HG03575 (cell line): ENCODE results near the gene MPPED2.

Experiments used
- ATAC-seq: cut with Tn5 transposase; IDR thresholded peaks from one replicate; pipeline ENCODE4 v1.9.1; 2021; ENCODE audit not compliant: unreplicated experiment, insufficient number of reproducible peaks, low FRiP score; ENCODE audit errors: extremely low read depth

MPPED2 gene

DNA sequence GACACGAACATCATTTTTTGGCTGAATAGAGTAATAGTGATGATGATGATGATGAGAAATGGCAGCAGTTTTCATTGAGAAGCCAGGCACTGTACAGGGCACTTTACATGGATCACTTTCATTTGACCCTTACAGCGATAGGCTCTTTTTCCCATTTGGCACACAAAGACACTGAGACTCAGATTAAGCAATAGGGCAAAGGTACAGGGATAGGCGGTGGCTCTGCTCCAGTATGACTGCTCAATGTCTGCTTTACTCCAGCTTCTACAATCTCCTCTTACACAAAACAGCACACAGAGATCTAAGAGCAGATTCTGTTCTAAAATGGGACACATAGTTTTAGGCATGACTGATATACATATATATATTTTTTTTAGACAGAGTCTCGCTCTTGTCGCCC is 40.6 kb downstream of the MPPED2 start:
- ATAC-seq = no peak

DNA sequence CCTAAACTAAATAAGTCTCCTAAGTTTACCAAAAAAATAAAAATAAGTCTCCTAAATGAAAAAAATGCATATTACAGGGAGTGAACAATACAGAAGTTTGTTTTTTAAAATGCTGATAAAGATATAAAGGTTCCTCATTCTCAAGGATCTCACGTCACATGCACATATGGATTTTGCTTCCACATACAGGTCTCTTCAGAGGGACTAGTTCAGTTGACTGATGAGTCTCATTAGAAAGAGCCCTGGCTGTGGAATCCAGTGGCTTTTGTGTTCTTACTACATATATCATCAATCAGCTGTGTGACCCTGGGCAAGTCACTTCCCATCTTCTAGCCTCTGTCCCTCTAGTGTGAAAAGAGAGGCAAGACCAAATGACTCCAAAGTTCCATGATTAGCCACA is 43.1 kb downstream of the MPPED2 start:
- ATAC-seq = no peak

DNA sequence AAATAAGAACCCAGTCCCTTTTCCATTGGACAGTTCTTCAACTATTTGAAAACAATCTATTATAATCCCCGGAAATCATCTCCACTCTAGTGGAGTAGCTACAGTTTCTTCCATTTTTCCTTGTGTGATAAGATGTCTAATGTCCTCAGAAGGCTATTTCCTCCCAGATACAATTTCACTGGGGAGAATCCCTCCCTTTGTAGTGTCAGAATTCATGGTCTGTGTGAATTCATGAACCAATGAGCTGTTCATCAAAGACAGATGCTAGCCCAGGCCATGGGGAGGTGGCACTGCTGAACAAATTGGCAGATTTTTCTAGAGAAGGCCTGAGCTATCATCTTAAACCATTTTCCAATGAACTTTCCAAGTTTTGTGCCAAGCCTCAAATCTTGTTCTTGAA is 45.4 kb downstream of the MPPED2 start:
- ATAC-seq = no peak

DNA sequence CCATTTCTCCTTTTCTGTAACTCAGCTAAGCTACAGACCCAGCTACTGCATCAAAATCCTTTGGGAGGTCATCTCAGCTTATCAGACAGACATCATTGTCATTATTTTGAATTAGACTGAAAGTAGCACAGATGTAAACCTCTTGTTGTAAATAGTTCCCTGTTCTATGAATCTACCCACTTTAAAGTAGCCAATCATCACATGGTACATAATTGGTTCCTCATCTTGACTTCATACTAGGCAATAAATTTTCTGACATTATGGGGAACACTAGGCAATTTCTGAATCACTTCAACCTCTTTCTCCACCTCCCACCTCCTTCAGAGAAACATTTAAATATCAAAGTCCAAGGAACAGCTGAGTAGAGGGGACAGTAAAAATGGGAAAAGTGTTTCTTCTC is 47.9 kb downstream of the MPPED2 start:
- ATAC-seq = no peak

DNA sequence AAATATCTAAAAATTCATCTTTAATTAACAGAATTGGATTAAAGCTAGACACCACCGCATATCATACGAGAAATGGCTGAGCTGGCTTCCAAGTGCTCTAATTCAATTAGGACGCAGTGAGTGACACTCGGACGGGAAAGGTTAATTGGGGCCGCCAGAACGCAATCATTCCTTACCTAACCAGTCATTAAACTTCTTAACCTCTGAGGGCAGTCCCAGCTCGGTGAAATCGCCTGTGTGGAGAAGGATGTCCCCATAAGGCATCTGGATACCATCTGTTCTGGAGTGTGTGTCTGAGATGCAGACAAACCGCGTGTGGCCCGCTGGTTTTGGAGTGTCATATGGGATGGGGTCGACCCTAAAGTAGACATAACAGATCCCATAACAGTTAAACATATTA is 50.3 kb downstream of the MPPED2 start:
- no peak for ATAC-seq

DNA sequence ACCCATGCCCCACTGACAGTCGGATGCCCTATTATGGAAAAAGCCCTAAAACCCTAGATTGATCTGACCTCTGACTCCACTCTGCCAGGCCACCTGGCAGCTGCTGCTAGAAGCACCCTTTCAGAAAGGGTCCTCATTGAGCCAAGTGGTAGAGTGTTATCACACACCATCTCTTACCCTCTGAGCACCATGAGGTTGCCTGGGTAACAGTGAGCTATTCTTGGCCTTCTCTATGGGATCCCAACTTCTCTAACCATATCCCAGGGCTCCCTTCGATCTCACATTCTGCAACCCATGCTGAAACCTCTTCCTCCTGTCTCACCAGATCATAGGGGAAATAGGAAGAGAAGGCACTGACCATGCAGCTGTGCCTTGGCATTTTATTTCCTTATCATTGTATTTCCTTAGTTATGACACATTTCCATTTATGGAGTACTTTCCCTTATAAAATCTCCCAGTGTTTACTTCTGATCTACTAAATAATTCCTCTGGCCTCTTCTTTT is 52.7 kb downstream of the MPPED2 start:
- no peak for ATAC-seq

DNA sequence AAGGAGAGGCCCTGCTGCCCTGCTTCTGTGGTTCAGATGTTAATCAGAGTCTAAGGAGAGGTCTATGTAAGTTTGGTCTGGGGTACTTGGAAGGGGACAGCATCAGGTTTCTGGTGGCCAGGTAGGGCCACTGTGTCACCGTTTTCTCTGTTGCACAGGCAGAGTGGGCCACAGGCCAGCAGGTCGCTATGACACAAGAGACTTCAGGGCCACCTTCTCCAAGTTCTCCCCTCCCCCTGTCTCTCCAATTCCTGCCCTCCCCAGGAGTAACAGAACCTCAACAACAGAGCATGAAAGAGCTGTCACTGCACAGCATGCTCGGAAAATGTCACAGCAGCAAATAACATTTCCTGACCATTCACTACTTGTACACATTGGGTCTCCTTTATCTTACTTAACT is 58.6 kb downstream of the MPPED2 start:
- ATAC-seq = no peak

DNA sequence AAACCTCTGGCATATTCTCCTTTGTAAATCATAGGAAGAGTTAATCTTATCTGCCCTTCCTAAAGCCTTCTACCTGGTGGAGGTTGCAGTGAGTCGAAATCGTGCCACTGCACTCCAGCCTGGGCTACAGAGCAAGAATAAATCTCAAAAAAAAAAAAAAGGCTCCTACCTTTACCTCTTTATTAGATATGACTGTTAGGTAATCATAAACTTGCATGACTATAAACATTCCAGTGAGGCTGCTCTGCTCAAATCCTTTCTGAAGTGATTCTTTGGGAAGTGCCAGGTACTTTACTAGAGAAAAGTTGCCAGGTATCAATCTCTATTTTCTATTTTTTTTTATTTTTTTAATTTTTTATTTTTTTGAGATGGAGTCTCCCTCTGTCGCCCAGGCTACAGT is 59.6 kb downstream of the MPPED2 start:
- ATAC-seq = no peak

DNA sequence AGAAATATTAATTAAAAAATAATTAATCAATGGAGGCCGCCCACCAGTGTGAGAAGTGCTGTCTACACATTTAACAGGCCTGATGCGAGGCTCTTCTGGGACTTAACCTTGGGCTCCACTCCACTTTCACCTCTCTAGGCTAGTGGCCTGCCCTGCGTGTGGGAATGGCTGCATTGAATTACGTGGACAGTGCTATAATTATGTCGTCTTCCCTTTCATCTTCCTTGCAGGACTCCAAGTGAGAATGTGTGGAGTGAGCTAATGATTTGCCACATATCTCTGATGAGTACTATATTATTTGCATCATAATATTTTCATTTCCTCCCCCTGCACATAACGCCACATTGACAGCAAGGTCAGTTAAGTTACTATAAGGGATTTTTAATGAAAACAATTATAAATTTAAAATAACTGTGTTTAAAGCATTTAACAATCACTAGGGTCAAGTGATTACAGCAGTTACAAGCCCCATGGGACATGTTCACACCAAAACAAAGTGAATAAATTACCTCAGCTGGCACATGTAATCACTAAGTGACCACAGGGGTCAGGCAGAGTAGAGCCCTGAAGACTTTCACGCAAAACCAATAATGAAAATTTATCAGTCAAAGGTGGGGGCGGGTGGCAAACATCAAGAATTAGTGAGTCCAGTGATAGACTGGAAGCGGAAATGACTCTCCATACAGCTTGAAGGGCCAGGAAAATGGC is 63.5 kb downstream of the MPPED2 start:
- no peak for ATAC-seq

DNA sequence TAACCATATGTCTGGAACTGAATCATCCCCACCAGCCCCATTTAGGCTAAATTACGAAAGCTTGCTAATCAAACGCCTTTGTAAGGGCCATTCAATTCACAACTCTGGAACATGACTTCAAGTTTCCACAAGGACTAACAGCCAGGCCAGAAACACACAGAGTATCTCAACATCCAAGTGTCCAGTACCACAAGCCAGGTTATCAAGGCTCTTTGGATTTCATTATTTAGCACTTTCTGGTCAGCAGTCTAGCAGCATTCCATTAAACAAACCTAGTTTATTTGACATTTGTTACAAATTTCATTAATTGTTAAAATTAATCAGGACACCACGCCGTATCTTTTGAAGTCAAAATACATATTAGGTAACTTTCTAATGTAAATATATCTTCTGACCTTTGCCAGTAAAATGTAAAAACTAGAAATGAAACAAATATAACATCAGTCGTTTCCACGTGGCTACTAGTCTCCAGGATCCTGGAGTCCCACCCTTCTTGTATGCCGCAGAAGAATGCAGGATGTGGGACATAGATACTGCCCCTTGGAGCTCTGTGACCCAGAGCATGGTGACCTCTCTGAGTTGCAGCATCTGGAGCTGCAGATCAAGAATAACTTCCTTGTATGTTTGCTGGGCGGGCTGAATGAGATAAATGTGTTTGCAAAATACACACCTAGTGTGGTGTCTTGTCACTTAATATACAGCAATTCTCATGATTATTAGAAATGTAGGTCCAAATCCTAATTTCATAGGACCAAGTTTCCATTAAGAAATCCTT is 64.7 kb downstream of the MPPED2 start:
- ATAC-seq = no peak

DNA sequence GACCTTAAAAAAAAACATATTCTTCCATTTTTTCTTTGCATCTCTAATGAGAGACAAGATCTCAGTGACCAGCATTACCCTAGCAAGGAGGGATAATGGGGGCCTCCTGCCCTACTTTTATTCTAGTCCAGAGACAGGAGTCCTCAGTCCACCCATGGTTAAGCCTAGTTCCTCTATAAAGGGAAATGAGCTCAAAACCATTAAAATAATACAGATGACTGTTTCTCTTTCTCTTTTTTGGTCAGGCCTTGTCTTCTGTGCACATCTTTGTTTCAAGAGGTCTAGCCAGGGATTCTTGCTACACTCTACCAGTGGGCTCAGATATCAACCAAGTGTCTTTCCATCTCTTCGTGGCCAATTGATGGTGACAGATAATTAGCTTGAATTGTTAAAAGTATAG is 73.1 kb downstream of the MPPED2 start:
- no peak for ATAC-seq

DNA sequence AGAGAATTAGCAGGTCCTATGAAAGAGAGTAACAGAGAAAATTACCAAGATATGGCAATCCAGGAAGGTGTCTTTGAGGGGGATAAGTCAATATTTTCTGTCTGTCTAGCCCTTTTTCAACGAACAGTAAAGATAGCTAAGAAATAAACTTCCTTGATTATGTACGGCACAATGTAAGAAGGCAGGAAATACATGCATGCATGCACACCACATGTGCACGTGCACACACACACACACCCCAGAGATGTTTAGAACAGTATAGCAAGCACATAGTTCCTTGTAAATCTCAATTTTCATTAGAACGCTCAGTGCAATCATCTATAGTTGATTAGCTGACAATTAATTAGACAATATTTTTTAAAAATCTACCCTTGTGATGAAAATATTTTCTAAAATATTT is 74.7 kb downstream of the MPPED2 start:
- no peak for ATAC-seq

DNA sequence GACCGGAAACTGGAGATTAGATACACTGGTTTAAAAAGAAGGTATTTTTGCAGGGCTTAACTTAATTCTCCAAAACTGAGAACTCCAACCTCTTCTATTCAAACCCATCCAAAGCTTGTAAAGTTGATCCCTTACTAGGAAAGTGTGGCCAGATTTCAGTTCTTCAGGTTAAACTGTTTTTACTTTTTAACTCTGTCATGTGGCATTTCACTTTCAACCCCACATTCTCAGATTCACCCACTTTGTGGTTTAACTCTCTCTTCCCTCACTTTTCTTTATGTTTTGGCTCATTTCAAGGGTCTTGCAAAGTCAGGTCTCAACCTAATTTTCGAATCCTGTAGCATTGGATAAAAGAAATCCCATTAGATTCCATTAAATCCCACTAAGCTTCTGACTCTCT is 75.4 kb downstream of the MPPED2 start:
- no peak for ATAC-seq

DNA sequence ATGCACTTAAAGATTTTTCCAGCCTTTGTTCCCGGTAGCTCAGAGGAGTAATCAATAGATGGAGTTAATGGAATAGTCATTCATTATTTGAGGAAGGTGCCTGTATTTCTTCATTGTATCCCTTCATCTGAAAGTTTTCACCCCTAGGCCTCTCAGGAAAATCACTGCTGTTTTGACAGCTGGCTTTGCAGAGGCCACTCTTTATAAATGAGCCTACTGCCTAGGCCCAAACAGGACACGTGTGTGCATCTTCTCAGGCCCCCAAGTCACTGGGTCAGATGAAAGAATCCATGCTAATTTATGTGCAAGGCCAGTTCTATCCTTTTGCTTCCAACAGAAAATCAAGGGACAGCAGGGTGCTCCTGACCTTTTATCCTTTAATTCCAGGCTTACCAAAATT is 76.8 kb downstream of the MPPED2 start:
- ATAC-seq = no peak

DNA sequence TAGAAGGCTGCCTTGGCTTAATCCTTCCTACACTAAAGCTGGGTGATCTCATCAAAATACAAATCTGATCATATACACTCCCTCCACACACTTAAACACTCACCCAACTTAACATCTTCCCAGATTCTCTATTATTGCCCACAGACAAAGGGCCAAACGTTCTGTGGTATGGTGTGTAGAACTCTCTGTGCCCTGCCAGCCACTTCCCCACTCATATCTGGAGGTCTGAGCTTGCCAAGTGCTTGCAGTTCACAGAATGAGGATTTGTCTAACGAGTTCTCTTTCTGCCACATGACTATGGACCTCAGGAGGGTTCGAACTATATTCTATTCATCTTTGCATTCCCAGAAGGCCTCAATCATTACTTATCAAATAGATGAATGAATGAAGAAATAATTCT is 77.6 kb downstream of the MPPED2 start:
- ATAC-seq = no peak

DNA sequence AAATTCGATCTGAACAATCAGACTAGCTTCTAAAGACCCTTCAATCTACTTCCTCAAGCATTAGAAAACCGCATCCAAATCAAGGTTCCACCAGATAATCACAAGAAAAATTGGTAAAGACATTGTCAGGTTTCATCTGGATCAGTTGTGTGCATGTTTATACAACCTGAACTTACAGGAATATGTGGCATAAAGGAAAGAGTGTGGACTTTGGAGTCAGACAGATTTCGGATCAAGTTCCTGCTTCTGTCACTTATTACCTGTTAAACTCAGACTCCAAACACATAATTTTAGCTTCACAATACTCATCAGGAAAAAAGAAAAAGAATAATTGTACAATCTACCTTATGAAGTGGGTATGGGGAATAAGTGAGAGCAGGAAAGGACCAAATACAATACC is 80.5 kb downstream of the MPPED2 start:
- ATAC-seq = no peak

DNA sequence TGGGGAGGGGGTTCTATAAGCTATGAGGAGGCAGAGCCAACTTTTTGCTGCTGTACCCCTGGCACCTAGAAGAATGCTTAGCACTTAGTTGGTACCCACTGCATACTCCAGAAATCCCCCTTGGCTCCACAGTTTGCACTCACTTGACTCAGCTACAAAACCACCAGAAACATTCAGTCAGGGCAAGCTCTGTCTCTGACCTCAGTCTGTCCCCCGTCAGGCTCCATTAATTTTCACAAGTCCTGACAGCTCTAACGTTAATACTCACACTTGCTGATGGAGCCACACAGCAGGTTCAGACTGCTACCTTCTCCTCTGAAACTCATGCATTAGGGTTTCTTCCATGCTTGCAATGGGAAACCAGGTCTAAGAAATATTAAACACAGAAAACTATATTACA is 81.7 kb downstream of the MPPED2 start:
- no peak for ATAC-seq

DNA sequence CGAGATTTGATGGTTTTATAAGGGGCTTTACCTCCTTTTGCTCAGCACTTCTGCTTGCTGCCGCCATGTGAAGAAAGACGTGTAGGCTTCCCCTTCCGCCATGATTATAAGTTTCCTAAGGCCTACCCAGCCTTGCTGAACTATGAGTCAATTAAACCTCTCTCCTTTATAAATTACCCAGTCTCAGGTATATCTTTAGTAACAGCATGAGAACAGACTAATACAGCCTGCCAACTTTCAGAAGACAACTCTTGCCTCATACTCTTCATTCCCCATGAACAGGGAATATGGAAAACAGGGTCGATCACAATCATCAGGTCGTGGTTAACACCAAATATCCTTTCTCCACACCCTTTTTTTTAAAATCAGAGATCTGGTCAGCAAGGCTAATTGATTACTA is 83.0 kb downstream of the MPPED2 start:
- no peak for ATAC-seq

DNA sequence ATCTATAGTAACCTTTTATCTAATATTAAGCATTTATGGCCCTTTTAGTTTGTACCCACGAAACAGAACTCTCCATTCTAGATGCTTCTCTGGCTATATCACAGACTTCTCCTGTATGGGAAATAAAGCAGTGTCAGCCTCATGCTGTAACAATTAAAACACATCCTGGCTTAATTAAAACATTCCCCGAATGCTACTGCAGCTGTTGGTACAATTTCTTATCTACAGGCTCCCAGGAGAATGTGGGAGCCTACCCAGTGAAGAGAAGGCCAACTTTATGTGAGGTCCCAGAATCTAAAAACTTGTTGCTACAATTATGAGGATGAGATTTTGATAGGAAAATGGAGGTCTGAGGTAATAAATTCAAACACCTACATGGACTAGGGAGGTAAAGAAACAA is 83.8 kb downstream of the MPPED2 start:
- ATAC-seq = no peak

DNA sequence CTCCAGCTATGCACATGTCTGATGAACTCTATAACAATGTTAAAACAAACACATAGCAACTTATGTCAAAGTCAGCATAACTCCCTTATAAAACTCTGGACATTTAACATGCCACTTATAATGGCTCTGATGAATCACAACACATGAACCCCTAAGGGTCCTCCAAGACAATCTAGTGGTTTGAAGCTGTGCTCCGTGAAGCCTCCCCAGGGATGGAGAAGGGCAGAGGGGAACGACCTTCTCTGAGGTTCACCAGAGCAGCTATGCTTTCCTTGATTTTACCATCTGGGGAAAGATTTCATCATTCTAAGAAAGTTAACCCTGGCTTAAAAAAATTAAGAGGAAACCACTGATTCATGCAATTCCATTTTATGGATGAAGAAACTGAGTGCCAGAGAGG is 84.4 kb downstream of the MPPED2 start:
- no peak for ATAC-seq

DNA sequence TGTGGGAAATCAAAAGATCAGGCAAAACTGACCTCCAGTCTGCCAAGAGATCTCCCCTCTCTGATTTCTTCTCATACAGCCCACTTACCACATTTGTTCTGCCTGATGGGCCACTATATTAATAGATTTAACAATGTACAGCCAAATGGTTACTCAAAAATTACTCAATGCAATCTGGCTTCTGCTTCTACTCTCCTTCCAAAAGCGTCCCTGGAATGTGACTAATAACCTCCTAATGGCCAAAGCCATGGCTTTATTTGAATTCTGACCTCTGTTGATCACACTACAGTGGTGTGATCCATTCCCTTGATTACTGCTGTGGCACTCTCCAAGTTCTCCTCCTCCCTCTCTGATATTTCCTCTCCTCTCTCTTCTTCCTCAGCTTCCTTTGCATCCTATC is 86.2 kb downstream of the MPPED2 start:
- ATAC-seq = no peak
